Eye (tissue), 1 donor: ENCODE results near the gene KRTAP5-9.
"Not testable (repeated sequence)": the region's sequence is repeated elsewhere in the genome, so short reads cannot be mapped to it uniquely, and the experiment has no call there.

Source experiments
- DNase-seq: peaks from one replicate; pipeline ENCODE4 v3.0.0-alpha.2; 2015

The KRTAP5-9 gene

GRCh38 chr11:71534711-71535608, 13.3 kb upstream of the KRTAP5-9 start:
- DNase-seq: not testable (repeated sequence)

DNA sequence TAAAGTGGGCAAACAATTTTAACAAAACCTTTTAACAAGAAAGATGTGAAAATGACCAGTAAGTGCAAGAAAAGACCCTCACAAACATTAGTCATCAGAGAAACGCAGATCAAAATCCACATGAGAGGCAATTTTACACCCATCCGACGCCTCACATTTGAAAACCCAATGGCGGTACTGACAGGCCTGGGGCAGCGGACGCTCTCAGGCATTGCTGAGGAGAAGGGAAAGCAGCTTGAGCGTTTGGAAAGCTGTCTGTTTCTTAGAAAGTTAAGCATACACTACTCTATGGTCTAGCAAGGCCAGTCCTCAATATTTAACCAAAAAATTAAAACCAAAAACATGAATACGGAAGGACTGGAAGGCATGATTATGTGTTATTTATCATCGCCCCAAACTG, 12.4 kb upstream of the KRTAP5-9 start:
- no peak for DNase-seq

DNA sequence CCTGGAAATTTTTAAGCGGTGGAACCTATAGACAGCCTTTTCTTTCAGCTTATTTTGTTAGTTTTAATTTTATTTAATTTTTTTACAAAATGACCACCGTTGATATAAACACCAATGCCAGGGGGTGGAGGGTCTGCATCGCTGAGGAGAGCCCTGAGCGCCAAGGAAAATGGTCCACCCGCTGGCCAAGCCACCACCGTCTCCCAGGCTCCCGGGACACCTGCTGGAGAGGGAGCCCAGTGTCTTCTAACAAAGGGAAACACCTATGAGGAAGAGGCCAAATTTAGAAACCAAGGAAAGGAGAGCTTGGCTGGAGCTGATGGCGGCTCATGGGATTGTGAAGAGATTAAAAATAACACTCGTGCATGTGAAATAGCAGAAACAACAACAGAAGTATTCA, 10.7 kb upstream of the KRTAP5-9 start:
- no peak for DNase-seq

DNA sequence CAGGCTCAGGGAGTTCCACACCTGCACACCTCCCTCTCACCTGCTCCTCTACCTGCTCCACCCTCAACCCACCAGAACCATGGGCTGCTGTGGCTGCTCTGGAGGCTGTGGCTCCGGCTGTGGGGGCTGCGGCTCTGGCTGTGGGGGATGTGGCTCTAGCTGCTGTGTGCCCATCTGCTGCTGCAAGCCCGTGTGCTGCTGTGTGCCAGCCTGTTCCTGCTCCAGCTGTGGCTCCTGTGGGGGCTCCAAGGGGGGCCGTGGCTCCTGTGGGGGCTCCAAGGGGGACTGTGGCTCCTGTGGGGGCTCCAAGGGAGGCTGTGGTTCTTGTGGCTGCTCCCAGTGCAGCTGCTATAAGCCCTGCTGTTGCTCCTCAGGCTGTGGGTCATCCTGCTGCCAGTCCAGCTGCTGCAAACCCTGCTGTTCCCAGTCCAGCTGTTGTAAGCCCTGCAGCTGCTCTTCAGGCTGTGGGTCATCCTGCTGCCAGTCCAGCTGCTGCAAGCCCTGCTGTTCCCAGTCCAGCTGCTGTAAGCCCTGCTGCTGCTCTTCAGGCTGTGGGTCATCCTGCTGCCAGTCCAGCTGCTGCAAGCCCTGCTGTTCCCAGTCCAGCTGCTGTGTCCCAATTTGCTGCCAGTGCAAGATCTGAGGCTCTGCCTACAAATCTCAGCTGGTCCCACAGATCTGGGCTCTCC, 10.1 kb upstream of the KRTAP5-9 start, which contains the start of gene KRTAP5-8:
TSS of gene KRTAP5-8 (plus strand) at position 49 of the 689 bp plus-strand sequence. CDS start at position 80, 31 bp downstream.
- not testable (repeated sequence) for DNase-seq

DNA sequence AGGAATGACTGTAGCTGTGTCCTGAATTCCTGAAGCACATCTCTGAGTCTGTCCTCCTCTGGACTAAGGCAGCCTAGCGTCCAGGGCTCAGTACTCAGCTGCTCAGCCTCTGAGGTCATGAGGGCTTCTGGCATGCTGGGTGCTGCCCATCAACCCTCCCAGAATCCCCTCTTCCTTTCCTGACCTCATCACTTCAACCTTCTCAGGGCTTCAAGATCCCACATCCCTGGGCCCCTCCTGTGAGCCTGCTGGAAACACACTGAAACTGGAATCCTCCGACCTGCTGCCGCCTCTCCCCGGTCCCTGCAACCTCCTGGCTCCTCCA, 9.6 kb upstream of the KRTAP5-9 start:
- DNase-seq: no peak

DNA sequence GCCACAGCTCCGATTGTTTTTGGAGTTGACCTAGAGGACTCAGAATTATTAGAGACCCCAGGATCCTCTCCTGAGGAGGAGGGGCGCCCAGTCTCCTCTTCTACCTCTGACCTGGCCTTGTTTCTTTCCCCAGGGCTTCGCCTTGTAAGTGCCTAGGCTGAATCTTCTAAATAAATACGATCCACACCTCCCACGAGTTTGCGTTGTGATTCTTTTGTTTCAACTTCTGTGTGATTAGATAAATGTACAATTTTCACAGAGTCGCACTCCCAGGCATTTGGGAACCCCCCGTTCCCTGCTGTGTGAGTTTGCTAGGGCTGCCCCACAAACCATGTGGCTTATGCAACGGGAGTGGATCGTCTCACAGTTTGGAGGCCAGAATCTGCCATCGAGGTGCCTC, 9.2 kb upstream of the KRTAP5-9 start:
- DNase-seq: no peak

DNA sequence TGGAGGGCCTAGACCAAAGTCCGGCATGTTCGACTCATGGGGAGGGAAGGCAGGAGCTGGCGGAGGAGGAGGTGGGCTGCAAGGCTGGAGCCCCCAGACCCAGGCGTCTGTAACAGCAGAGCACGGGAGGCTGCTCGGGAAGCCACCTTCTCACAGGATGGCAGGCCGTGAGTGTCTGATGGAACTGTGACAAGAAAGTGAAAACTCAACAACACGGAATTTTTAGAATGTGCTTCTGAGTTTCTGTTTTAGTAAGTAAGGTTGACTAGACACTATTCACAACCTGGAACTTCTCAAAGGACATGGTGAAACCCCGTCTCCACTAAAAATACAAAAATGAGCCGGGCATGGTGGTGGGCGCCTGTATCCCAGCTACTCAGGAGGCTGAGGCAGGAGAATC, 8.2 kb upstream of the KRTAP5-9 start:
- not testable (repeated sequence) for DNase-seq

GRCh38 chr11:71540521-71541304, 7.5 kb upstream of the KRTAP5-9 start:
- not testable (repeated sequence) for DNase-seq

DNA sequence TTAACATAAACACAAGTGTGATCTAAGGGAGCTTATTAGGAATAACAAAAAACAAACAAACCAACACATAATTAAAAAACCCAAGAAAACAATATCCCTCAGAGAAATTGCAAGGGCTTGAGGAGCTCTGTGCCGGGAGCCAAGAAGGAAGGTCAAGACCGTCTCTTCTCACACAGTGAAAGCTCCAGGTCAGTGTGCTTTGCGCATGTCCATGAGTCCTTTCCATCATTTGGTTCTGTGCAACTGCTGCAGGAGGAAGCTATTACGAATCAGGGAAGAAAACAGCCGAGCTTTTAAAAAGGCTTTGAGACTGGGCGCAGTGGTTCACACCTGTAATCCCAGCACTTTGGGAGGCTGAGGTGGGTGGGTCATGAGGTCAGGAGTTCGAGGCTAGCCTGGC, 5.8 kb upstream of the KRTAP5-9 start:
- DNase-seq: no peak

DNA sequence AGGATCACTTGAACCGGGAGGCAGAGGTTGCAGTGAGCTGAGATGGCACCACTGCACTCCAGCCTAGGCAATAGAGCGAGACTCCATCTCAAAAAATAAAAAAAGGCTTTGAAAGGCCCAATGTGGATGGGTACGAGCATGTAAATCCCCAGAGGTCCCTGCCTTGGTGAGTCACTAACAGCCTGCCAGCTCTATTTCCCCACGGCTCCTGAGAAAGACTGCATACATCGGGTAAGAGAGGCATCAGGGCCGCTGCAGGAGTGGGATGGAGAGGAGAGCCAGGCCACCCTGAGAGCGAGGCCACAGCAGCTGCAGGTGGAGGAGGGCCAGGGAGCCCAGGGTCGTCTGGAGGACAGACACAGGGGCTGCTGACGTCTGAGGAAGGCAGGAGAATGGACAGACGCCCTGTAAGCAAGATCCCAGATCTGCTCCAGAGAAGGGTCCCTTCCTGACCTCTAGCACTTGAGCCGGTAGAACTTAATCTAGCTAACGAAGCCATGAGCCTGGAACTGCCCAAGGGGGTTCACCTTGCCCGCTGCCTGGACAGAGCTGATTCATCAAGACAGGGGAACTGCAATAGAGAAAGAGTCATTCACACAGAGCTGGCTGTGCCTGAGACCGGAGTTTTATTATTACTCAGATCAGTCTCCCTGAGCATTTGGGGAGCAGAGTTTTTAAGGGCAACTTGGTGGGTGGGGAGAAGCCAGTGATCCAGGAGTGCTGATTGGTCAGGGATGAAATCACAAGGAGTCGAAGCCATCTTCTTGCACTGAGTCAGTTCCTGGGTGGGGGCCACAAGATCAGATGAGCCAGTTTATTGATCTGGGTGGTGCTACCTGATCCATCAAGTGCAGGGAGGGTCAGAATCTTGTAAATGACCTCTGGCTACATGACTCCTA, 5.1 kb upstream of the KRTAP5-9 start:
- no peak for DNase-seq

DNA sequence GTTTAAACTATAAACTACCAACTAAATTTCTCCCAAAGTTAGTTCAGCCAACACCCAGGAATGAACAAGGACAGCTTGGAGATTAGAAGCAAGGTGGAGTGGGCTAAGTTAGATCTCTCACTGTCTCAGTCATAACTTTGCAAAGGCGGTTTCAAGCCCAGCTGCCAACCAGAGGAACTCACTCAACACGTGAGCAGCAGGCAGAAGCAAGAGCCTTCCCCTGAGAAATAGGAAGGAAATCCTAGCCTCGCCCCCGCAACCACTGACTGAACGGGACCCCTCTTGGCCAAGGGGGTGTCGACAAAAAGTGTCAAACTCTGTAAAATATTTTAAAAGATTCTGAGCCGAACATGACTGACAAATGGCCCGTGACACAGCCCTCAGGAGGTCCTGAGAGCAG, 4.4 kb upstream of the KRTAP5-9 start:
- DNase-seq: no peak

DNA sequence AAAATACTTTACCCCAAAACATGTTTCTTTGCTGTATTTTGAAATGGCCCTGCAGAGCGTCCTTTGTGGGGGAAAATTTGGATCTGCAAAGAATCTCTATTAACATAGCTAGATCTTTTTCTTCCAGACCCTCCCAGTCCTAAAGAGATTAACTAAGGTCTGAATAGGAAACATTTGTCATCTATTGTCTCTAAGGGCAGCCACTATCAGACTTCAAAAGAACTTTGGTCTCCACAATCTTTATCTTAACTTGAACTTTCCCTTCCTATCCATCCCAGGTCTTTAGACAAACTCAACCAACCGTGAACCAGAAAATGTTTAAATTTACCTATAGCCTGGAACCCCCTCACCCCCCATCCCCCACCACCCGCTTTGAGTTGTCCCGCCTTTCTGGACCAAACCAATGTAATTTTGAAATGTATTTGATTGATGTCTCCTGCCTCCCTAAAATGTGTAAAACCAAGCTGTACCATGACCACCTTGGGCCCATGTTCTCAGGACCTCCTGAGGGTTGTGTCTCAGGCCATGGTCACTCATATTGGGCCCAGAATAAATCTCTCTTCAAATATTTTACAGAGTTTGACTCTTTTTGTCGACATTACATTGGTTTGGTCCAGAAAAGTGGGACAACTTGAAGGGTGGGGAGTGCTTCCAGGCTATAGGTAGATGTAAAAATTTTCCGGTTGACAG, 3.5 kb upstream of the KRTAP5-9 start:
- DNase-seq: no peak

- no peak for DNase-seq
Measured at GRCh38 chr11:71545405-71545966, 2.7 kb upstream of the KRTAP5-9 start.

DNA sequence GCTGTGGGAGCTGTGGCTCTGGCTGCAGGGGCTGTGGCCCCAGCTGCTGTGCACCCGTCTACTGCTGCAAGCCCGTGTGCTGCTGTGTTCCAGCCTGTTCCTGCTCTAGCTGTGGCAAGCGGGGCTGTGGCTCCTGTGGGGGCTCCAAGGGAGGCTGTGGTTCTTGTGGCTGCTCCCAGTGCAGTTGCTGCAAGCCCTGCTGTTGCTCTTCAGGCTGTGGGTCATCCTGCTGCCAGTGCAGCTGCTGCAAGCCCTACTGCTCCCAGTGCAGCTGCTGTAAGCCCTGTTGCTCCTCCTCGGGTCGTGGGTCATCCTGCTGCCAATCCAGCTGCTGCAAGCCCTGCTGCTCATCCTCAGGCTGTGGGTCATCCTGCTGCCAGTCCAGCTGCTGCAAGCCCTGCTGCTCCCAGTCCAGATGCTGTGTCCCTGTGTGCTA, 514 bp downstream of the KRTAP5-9 start:
- no peak for DNase-seq

- no peak for DNase-seq
Measured at GRCh38 chr11:71551711-71552110, 3.5 kb downstream of the KRTAP5-9 start.

GRCh38 chr11:71554996-71555395, 6.8 kb downstream of the KRTAP5-9 start:
- DNase-seq: no peak

- no peak for DNase-seq
Measured at GRCh38 chr11:71555508-71555907, 7.3 kb downstream of the KRTAP5-9 start.

GRCh38 chr11:71556018-71556417, 7.8 kb downstream of the KRTAP5-9 start:
- DNase-seq: no peak

DNA sequence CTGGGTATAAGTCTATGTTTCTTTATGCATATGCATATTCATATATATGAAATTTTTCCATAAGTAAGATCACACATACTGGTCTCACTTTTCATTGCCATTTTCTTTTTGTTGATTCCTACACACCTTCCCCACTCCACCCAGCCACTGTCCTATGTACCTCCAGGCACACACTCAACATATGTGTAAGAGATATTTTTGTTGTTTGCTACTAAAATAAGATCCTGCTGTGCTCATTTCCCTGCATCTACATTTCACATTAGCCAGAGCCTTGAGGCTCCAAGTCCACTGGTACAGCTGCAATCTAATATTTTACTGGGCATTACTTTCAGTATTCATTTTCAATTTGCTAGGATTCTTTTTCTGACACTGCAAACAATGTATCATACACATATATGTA, 9.0 kb downstream of the KRTAP5-9 start:
- DNase-seq: no peak

DNA sequence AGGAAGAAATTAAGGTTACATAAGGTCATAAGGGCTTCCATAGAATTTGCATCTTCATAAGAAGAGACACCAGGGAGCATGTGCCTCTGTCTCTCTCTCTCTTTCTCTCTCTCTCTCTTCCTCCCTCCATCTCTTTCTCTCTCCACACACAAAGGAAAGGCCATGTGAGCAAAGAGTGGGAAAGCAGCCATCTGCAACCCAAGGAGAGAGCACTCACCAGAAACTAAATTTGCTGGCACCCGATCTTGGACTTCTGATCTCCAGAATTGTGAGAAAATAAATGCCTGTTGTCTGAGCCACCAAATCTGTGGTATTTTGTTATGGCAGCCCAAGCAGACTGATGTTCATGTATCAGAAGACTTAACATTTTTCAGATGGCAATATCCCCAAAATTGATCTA, 10.8 kb downstream of the KRTAP5-9 start:
- DNase-seq: no peak

GRCh38 chr11:71562120-71562519, 13.9 kb downstream of the KRTAP5-9 start:
- DNase-seq: no peak
